ENCODE results near the gene MAN1C1. TPM values are rescaled to one million over a fixed set of nuclear protein-coding genes. Genes with fewer than 3 reads are reported as not detected.

Gene MAN1C1
- polyA plus RNA-seq, 1 donor from 2014 or later, result 1.3 TPM

GRCh38 chr1:25813071-25813733 is 196.6 kb downstream of the MAN1C1 start:
- Histone ChIP-seq H3K9me2 (ENCODE audit: insufficient read depth, low read length) (no peaks in the 10 kb centered on the region), H3K27ac (ENCODE audit: low read length) (no peak overlapping the region), H3K9ac (ENCODE audit: low read length) (no peak overlapping the region), H4K20me1 (ENCODE audit: insufficient read depth) (no peaks in the 10 kb centered on the region), H3K4me3 (ENCODE audit: low read length) (no peak overlapping the region), H3K36me3 (ENCODE audit: insufficient read depth, low read length) (no peaks in the 10 kb centered on the region), H3K79me2 (replicated peaks; ENCODE audit: insufficient read depth, low read length) (no peaks in the 10 kb centered on the region), H3K4me2 (ENCODE audit: low read length) (no peak overlapping the region), H3K27me3 (ENCODE audit: insufficient read depth, low read depth, low read length) (no peaks in the 10 kb centered on the region), H3K9me3 (ENCODE audit: low read length) (no peaks in the 10 kb centered on the region), H2AFZ (ENCODE audit: low read depth, low read length) (no peak overlapping the region), H3F3A (ENCODE audit: insufficient read depth, low read length, poor library complexity, severe bottlenecking) (no peaks in the 10 kb centered on the region)
- TF ChIP-seq POLR2AphosphoS5 (IDR thresholded peaks at IDR 0.05), result no peak
- TF ChIP-seq TAF1 (IDR thresholded peaks at IDR 0.05; ENCODE audit: low read depth), result no peak
- TF ChIP-seq MXI1 (conservative IDR thresholded peaks at IDR 0.05; ENCODE audit: poor library complexity, severe bottlenecking), result no peak
- TF ChIP-seq REST (IDR thresholded peaks at IDR 0.05; ENCODE audit: borderline replicate concordance), result no peak
- no peak for TF ChIP-seq EP300 (conservative IDR thresholded peaks at IDR 0.05; ENCODE audit: poor library complexity, severe bottlenecking)
- TF ChIP-seq SMC3 (conservative IDR thresholded peaks at IDR 0.05; ENCODE audit: poor library complexity), result no peak
- no peak for TF ChIP-seq EZH2 (IDR thresholded peaks at IDR 0.05; ENCODE audit: borderline replicate concordance, insufficient read depth, low read length, poor library complexity, severe bottlenecking)
- no peak for TF ChIP-seq CTCF (IDR thresholded peaks at IDR 0.05; ENCODE audit: poor library complexity, severe bottlenecking)
- no peak for TF ChIP-seq RAD21 (conservative IDR thresholded peaks at IDR 0.05)

- no peaks in the 10 kb centered on the region for H3K79me2 ChIP-seq (replicated peaks; ENCODE audit: insufficient read depth, low read length)
- no peak overlapping the region for H3K27ac ChIP-seq (ENCODE audit: low read length)
- TF ChIP-seq TAF1 (IDR thresholded peaks at IDR 0.05; ENCODE audit: low read depth) (no peak), CTCF (IDR thresholded peaks at IDR 0.05; ENCODE audit: poor library complexity, severe bottlenecking) (no peak), SMC3 (conservative IDR thresholded peaks at IDR 0.05; ENCODE audit: poor library complexity) (no peak), RAD21 (conservative IDR thresholded peaks at IDR 0.05) (no peak), EP300 (conservative IDR thresholded peaks at IDR 0.05; ENCODE audit: poor library complexity, severe bottlenecking) (no peak), MXI1 (conservative IDR thresholded peaks at IDR 0.05; ENCODE audit: poor library complexity, severe bottlenecking) (no peak), EZH2 (IDR thresholded peaks at IDR 0.05; ENCODE audit: borderline replicate concordance, insufficient read depth, low read length, poor library complexity, severe bottlenecking) (no peak), POLR2AphosphoS5 (IDR thresholded peaks at IDR 0.05) (no peak), REST (IDR thresholded peaks at IDR 0.05; ENCODE audit: borderline replicate concordance) (no peak)
- H2AFZ ChIP-seq (ENCODE audit: low read depth, low read length), result no peak overlapping the region
- no peak overlapping the region for H3K4me2 ChIP-seq (ENCODE audit: low read length)
- no peak overlapping the region for H3K4me3 ChIP-seq (ENCODE audit: low read length)
- H3F3A ChIP-seq (ENCODE audit: insufficient read depth, low read length, poor library complexity, severe bottlenecking), result no peaks in the 10 kb centered on the region
- no peaks in the 10 kb centered on the region for H3K36me3 ChIP-seq (ENCODE audit: insufficient read depth, low read length)
- no peaks in the 10 kb centered on the region for H3K9me3 ChIP-seq (ENCODE audit: low read length)
- H4K20me1 ChIP-seq (ENCODE audit: insufficient read depth), result no peaks in the 10 kb centered on the region
- H3K27me3 ChIP-seq (ENCODE audit: insufficient read depth, low read depth, low read length), result no peaks in the 10 kb centered on the region
- no peak overlapping the region for H3K9ac ChIP-seq (ENCODE audit: low read length)
- H3K9me2 ChIP-seq (ENCODE audit: insufficient read depth, low read length), result no peaks in the 10 kb centered on the region
These were observed 197.3 kb downstream of the MAN1C1 start for GRCh38 chr1:25813734-25814471.
